K562 (cell line): Measurements from ENCODE around the gene UBE2L5. TPM values are rescaled to one million over a fixed set of nuclear protein-coding genes. Genes with fewer than 3 reads are reported as not detected.

Experiments
- BHLHE40 ChIP-seq: IDR thresholded peaks from 2 replicates; pipeline ENCODE4 v1.6.1; 2011; ENCODE audit warnings: low read length, improper control_type of control experiment
- KDM2B ChIP-seq: fragments of 250-450 bp; sonication (Bioruptor Pico); IDR thresholded peaks from 2 replicates; pipeline ENCODE4 v1.8.0; 2021; ENCODE audit warnings: mild to moderate bottlenecking, moderate library complexity
- MGA ChIP-seq: fragments of 450-650 bp; IDR thresholded peaks from 2 replicates; pipeline ENCODE4 v1.6.1; 2016; ENCODE audit warnings: mild to moderate bottlenecking, moderate library complexity
- SRF ChIP-seq, 2 experiments: fragments of 250-450, 450-650 bp in 1 of 2; sonication (Bioruptor Pico) in 1 of 2; sonication (generic) in 1 of 2; formaldehyde crosslinking; IDR thresholded peaks; 2 replicates each; pipeline versions ENCODE4 v1.5.0 to v1.5.1; 2020 to 2022; ENCODE audit warnings: mild to moderate bottlenecking in 1 of 2, missing genetic modification reagents in 1 of 2
- TBL1XR1 ChIP-seq, 2 experiments: IDR thresholded peaks; 2 replicates each; pipeline ENCODE4 v1.6.1; 2012; ENCODE audit warnings: improper control_type of control experiment in 2 of 2, low read length in 2 of 2, mild to moderate bottlenecking in 1 of 2
- ZBTB34 ChIP-seq: fragments of 250-450 bp; sonication (Bioruptor Pico); IDR thresholded peaks from 2 replicates; pipeline ENCODE4 v1.8.0; 2021; ENCODE audit warnings: mild to moderate bottlenecking, moderate library complexity
- ZNF175 ChIP-seq: fragments of 200-800 bp; sonication (Bioruptor generic); IDR thresholded peaks from 2 replicates; pipeline ENCODE4 v1.6.1; 2016; ENCODE audit warnings: low read depth, mild to moderate bottlenecking, missing genetic modification characterization, missing compliant biosample characterization
- ZNF639 ChIP-seq, 2 experiments: fragments of 200-800 bp in 1 of 2; sonication (Bioruptor generic) in 1 of 2; sonication (generic) in 1 of 2; formaldehyde crosslinking in 1 of 2; IDR thresholded peaks in 1 of 2; conservative IDR thresholded peaks in 1 of 2; 2 replicates each; pipeline versions ENCODE4 v1.5.0 to v1.6.1; 2016 to 2020; ENCODE audit warnings: missing compliant biosample characterization in 1 of 2, missing genetic modification characterization in 1 of 2, missing genetic modification reagents in 1 of 2
- polyA plus RNA-seq, 8 experiments: library from polyadenylated mRNA; depleted of rRNA in 4 of 8; stranded (reverse) in 5 of 8; unstranded in 3 of 8; fragments of >200 nt; fragmentation: Nextera tagmentation in 2 of 8; fragmentation: Illumina TruSeq in 1 of 8; extraction: Ambion mirVana in 2 of 8; extraction: Trizol in 1 of 8; gene quantifications; 2 replicates each; pipeline versions ENCODE4 v1.2.1 to v1.2.3, GENCODE V29; 2011 to 2014; ENCODE audit warnings: inconsistent platforms in 1 of 8, missing spikeins in 1 of 8
- total RNA-seq, 7 experiments: library from RNA; depleted of rRNA in 6 of 7; stranded (reverse); fragments of >200 nt in 6 of 7; fragmentation: Illumina TruSeq in 2 of 7; extraction: Trizol in 2 of 7; gene quantifications; 2 replicates each; pipeline versions ENCODE4 v1.2.1 to v1.2.3, GENCODE V29; 2011 to 2021; ENCODE audit warnings: low replicate concordance in 1 of 7

Gene UBE2L5
- total and polyA plus RNA-seq, 9 of the 15 experiments (the other 6 are each of a cell fraction or from before 2014, with no cell fraction given): 0.22 to 1.5 (median 0.86) TPM; not detected in 6

- TF ChIP-seq KDM2B (CRISPR knock-in tag): no peak
- TF ChIP-seq MGA: peak; percentile 81
- no peak for TF ChIP-seq ZNF639 (CRISPR knock-in tag; conservative IDR thresholded peaks at IDR 0.05 in 1 of 2, IDR thresholded peaks at IDR 0.05 in 1 of 2)
- peak; percentile 51; the same call in 1 of the 2 replicates for TF ChIP-seq ZNF175 (CRISPR knock-in tag)
- TF ChIP-seq BHLHE40: no peak
- no peak for TF ChIP-seq TBL1XR1 (IDR thresholded peaks at IDR 0.05; ENCODE audit: low read length in 2 of 2)
- TF ChIP-seq ZBTB34 (CRISPR knock-in tag): no peak
- TF ChIP-seq SRF (CRISPR knock-in tag; IDR thresholded peaks at IDR 0.05): no peak
These were observed 48.6 kb upstream of the UBE2L5 start (continued) for GRCh38 chr13:30373727-30374126.
